ENCODE measurements around the gene SLC29A4.

DNA sequence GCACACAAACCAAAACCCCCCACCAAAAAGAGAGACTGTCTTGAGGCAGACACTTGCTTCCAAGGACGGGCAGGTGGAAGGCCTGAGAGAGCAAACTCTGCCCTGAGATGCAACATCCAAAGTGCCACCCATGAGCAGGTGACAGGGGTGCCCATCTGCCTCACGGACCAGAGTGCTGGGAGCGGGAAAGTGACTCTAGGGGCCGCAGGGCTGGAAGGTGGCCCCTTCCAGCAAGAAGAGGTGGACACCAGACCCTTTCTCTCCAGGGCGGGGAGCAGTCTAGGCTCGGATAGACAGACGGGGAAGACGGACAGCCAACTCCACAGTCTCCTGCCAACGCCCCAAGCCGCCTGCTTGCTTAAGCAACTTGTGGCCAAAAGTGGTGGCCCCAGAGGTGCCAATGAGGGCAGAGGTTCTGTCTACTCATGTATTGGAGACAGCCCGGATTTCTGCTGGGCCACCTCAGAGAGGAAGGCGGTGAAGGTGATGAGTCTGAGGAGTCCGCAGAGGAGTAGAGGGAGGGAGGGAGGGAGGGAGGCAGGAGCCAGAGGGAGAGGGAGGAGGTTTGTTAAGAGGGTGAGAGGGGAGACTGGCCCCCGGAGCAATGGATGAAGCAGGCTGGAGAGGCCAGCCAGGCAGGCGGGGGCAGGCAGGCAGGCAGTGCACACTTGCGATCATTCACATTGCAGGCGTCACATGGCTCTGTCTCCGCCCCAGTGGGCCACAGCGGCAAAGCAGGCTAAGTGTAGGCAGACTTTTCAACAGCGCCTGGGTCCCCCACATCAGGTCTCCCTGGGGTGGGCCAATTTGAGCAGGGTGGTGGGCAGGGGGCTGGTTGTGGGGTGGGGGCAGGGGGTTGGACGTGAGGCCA is 65.6 kb downstream of the SLC29A4 start:
- TF ChIP-seq, protein P1, sequence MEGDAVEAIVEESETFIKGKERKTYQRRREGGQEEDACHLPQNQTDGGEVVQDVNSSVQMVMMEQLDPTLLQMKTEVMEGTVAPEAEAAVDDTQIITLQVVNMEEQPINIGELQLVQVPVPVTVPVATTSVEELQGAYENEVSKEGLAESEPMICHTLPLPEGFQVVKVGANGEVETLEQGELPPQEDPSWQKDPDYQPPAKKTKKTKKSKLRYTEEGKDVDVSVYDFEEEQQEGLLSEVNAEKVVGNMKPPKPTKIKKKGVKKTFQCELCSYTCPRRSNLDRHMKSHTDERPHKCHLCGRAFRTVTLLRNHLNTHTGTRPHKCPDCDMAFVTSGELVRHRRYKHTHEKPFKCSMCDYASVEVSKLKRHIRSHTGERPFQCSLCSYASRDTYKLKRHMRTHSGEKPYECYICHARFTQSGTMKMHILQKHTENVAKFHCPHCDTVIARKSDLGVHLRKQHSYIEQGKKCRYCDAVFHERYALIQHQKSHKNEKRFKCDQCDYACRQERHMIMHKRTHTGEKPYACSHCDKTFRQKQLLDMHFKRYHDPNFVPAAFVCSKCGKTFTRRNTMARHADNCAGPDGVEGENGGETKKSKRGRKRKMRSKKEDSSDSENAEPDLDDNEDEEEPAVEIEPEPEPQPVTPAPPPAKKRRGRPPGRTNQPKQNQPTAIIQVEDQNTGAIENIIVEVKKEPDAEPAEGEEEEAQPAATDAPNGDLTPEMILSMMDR (IDR thresholded peaks at IDR 0.05; ENCODE audit: low read length) = no peak
- no peak for TF ChIP-seq EZH2 (IDR thresholded peaks at IDR 0.05; ENCODE audit: borderline replicate concordance, low read length)

Data from OCI-LY1 (cell line).